ENCODE measurements around the gene ERCC1.

The ERCC1 gene

DNA sequence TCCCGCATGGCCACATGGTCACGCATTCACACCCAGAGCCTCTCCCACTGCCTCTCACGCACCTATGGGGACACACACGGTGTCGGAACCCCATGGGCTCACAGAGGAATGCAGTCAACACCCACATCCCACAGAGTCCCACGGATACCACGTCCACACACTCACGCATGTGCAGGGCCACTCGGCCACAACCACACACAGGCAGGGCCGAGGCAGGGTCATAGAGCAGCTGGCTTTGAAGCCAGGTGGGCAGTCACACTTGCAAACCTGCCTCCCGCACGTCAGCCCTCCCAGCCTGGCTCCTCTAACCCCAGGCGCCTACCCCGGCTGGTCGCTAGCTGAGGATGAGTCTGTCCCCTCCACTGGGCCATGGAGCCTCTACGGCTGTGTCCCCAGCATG lies 61.4 kb downstream of the ERCC1 start:
- H3K4me1 ChIP-seq (ENCODE audit: insufficient read depth, low read length), result no peaks in the 10 kb centered on the region
- H3K9me3 ChIP-seq (ENCODE audit: insufficient read depth, low read depth, low read length), result no peaks in the 10 kb centered on the region
- WGBS, result 91% methylated on average over 16 of the region's 16 CpGs
- no peak overlapping the region for H3K4me3 ChIP-seq (ENCODE audit: low read length)
- peaks cover 79% of the 10 kb centered on the region for H3K36me3 ChIP-seq (ENCODE audit: insufficient read depth, low read length)
- H3K27ac ChIP-seq (ENCODE audit: low read depth, low read length), result no peak overlapping the region
- no peak overlapping the region for H3K9ac ChIP-seq (ENCODE audit: low read depth, low read length)
- H3K27me3 ChIP-seq (ENCODE audit: insufficient read depth, low read length), result no peaks in the 10 kb centered on the region

- Histone ChIP-seq H3K36me3 (ENCODE audit: insufficient read depth, low read length) (peaks cover 80% of the 10 kb centered on the region), H3K27me3 (ENCODE audit: insufficient read depth, low read length) (no peaks in the 10 kb centered on the region), H3K27ac (ENCODE audit: low read depth, low read length) (no peak overlapping the region), H3K4me1 (ENCODE audit: insufficient read depth, low read length) (no peaks in the 10 kb centered on the region), H3K4me3 (ENCODE audit: low read length) (no peak overlapping the region), H3K9ac (ENCODE audit: low read depth, low read length) (no peak overlapping the region), H3K9me3 (ENCODE audit: insufficient read depth, low read depth, low read length) (no peaks in the 10 kb centered on the region)
- 97% methylated on average over 14 of the region's 14 CpGs for WGBS
Measured at GRCh38 chr19:45361608-45362007, 62.1 kb downstream of the ERCC1 start.

DNA sequence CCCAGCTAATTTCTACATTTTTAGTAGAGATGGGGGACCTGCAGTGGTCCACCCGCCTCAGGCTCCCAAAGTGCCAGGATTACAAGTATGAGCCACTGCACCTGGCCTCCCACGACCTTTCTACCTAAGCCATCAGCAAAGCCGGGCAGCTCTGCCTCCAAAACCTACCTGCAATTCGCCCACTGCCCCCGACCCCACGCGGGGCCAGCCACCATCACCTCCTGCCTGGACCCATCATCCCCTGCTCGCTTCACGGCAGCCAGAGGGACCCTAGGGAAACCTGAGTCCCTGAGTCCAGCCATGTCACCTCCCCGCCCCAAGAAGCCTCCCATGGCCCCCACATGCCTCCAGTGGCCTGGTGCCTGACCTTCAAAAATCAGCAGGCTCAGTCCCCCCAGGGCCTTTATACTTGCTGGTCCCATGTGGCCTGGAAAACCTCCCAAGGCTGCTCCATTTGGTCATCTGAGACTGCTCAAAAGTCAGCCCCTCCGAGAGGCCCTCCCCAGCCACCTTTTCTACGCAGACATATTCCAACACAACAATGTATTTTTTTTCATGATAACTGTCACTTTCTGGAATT lies 65.4 kb downstream of the ERCC1 start:
- no peaks in the 10 kb centered on the region for H3K9me3 ChIP-seq (ENCODE audit: insufficient read depth, low read depth, low read length)
- no peaks in the 10 kb centered on the region for H3K4me1 ChIP-seq (ENCODE audit: insufficient read depth, low read length)
- no peaks in the 10 kb centered on the region for H3K27me3 ChIP-seq (ENCODE audit: insufficient read depth, low read length)
- no peak overlapping the region for H3K27ac ChIP-seq (ENCODE audit: low read depth, low read length)
- no peak overlapping the region for H3K4me3 ChIP-seq (ENCODE audit: low read length)
- no peak overlapping the region for H3K9ac ChIP-seq (ENCODE audit: low read depth, low read length)
- peaks cover 89% of the 10 kb centered on the region for H3K36me3 ChIP-seq (ENCODE audit: insufficient read depth, low read length)
- WGBS, result 94% methylated on average over 12 of the region's 12 CpGs

- Histone ChIP-seq H3K36me3 (ENCODE audit: insufficient read depth, low read length) (peaks cover 89% of the 10 kb centered on the region), H3K9me3 (ENCODE audit: insufficient read depth, low read depth, low read length) (no peaks in the 10 kb centered on the region), H3K4me3 (ENCODE audit: low read length) (no peak overlapping the region), H3K27me3 (ENCODE audit: insufficient read depth, low read length) (no peaks in the 10 kb centered on the region), H3K9ac (ENCODE audit: low read depth, low read length) (no peak overlapping the region), H3K4me1 (ENCODE audit: insufficient read depth, low read length) (no peaks in the 10 kb centered on the region), H3K27ac (ENCODE audit: low read depth, low read length) (no peak overlapping the region)
- 94% methylated on average over 11 of the region's 11 CpGs for WGBS
Measured at GRCh38 chr19:45357445-45357783, 66.3 kb downstream of the ERCC1 start.

Data from HUES64 (cell line).